Measurements from ENCODE around the gene EPS15. TPM values are rescaled to one million over a fixed set of nuclear protein-coding genes. Genes with fewer than 3 reads are reported as not detected.
A peak's percentile ranks its signal among the peaks of the same experiment; 100 is the strongest.

EPS15 gene
- total RNA-seq, 1 donor from 2014 or later: 88.5 TPM

- no peak overlapping the region for H3K27ac ChIP-seq
- intact Hi-C loops (cut with DNase I): no loop called here
- H3K4me3 ChIP-seq: no peak overlapping the region
- H3K36me3 ChIP-seq: no peaks in the 10 kb centered on the region
- no peaks in the 10 kb centered on the region for H3K27me3 ChIP-seq
- ATAC-seq: no peak
- H3K9me3 ChIP-seq: no peaks in the 10 kb centered on the region
- no peak for DNase-seq
- H3K4me1 ChIP-seq: no peaks in the 10 kb centered on the region
- TF ChIP-seq CTCF (IDR thresholded peaks at IDR 0.05): no peak
Observed at GRCh38 chr1:51322417-51323101, 196.5 kb downstream of the EPS15 start.

- no peak for DNase-seq
- Histone ChIP-seq H3K4me1 (no peaks in the 10 kb centered on the region), H3K27ac (no peak overlapping the region), H3K27me3 (no peaks in the 10 kb centered on the region), H3K36me3 (no peaks in the 10 kb centered on the region), H3K9me3 (no peaks in the 10 kb centered on the region), H3K4me3 (no peak overlapping the region)
- TF ChIP-seq CTCF (IDR thresholded peaks at IDR 0.05): no peak
- ATAC-seq: no peak
- intact Hi-C loops (cut with DNase I): no loop called here
Observed at GRCh38 chr1:51321924-51322280, 197.2 kb downstream of the EPS15 start.

GRCh38 chr1:51320967-51321923, 197.8 kb downstream of the EPS15 start:
- Histone ChIP-seq H3K27ac (no peak overlapping the region), H3K9me3 (no peaks in the 10 kb centered on the region), H3K4me1 (no peaks in the 10 kb centered on the region), H3K4me3 (no peak overlapping the region), H3K36me3 (no peaks in the 10 kb centered on the region), H3K27me3 (no peaks in the 10 kb centered on the region)
- ATAC-seq (peak; percentile 71), DNase-seq (no peak)
- TF ChIP-seq CTCF (IDR thresholded peaks at IDR 0.05): no peak
- intact Hi-C loops (cut with DNase I): no loop called here

- DNase-seq: no peak
Observed at GRCh38 chr1:51317798-51318197, 201.3 kb downstream of the EPS15 start.

GRCh38 chr1:51316846-51317120, 202.3 kb downstream of the EPS15 start:
- Histone ChIP-seq H3K27ac (no peak overlapping the region), H3K36me3 (no peaks in the 10 kb centered on the region), H3K9me3 (no peaks in the 10 kb centered on the region), H3K4me3 (no peak overlapping the region), H3K4me1 (peaks cover 14% of the 10 kb centered on the region), H3K27me3 (no peaks in the 10 kb centered on the region)
- ATAC-seq (no peak), DNase-seq (no peak)
- TF ChIP-seq CTCF (IDR thresholded peaks at IDR 0.05): no peak
- intact Hi-C loops (cut with DNase I): no loop called here

More at GRCh38 chr1:51317798-51318197, 201.3 kb downstream of the EPS15 start:
- Histone ChIP-seq H3K36me3 (no peaks in the 10 kb centered on the region), H3K27me3 (no peaks in the 10 kb centered on the region), H3K9me3 (no peaks in the 10 kb centered on the region), H3K4me1 (peaks cover 14% of the 10 kb centered on the region), H3K4me3 (no peak overlapping the region), H3K27ac (no peak overlapping the region)
- TF ChIP-seq CTCF (IDR thresholded peaks at IDR 0.05): no peak
- intact Hi-C loops (cut with DNase I): no loop called here
- no peak for ATAC-seq
